Prostate gland (tissue), 2 donors: ENCODE results near the gene WFS1. TPM values are rescaled to one million over a fixed set of nuclear protein-coding genes. Genes with fewer than 3 reads are reported as not detected.

Experiments used
- DNase-seq: peaks from one replicate; pipeline ENCODE4 v3.0.0-alpha.2; 2019; ENCODE audit warnings: low spot score
- H3K27ac ChIP-seq, 2 donors: fragments of 200-600 bp; sonication (generic); 2 replicates each; pipeline ENCODE4 v1.5.1; 2017 to 2019
- H3K27me3 ChIP-seq: fragments of 200-600 bp; sonication (generic); replicated peaks from 2 replicates; pipeline ENCODE4 v1.5.1; 2019; ENCODE audit not compliant: insufficient read depth
- H3K36me3 ChIP-seq, 2 donors: fragments of 200-600 bp; sonication (generic); 1 replicate in 1 of 2; 2 replicates in 1 of 2; pipeline versions ENCODE4 v1.5.1 to v1.8.1; 2017 to 2019
- H3K4me1 ChIP-seq: fragments of 200-600 bp; sonication (generic); replicated peaks from 2 replicates; pipeline ENCODE4 v1.5.1; 2019
- H3K4me3 ChIP-seq, 2 donors: fragments of 200-600 bp; sonication (generic); 2 replicates each; pipeline ENCODE4 v1.5.1; 2017 to 2019
- H3K9me3 ChIP-seq: fragments of 200-600 bp; sonication (generic); 2 replicates; pipeline ENCODE4 v1.5.1; 2017
- POLR2A ChIP-seq: fragments of 450-650 bp; IDR thresholded peaks from one replicate; pipeline ENCODE4 v1.6.1; 2016; ENCODE audit warnings: antibody characterized with exemption, mild to moderate bottlenecking
- POLR2AphosphoS5 ChIP-seq: sonication (generic); formaldehyde crosslinking; IDR thresholded peaks from one replicate; pipeline ENCODE4 v1.6.1; 2017; ENCODE audit warnings: antibody characterized with exemption
- WGBS: methylation state at CpG from one replicate; pipeline ENCODE4 v1.1.5; 2018; 5-methylcytosine and 5-hydroxymethylcytosine counted together
- intact Hi-C: fragments of 100-400 bp; cut with DNase I; formaldehyde crosslinking; loops from one replicate; pipeline ENCODE4 v1.14.2; 2022
- total RNA-seq, 2 donors: library from RNA; depleted of rRNA; stranded (reverse); fragments of >200 nt; gene quantifications; one replicate each; pipeline ENCODE4 v1.1.0, GENCODE V29; 2016
- TF ChIP-seq, protein P1 (sequence below), 4 experiments: fragments of 200-600 bp in 2 of 4; fragments of 450-650 bp in 2 of 4; sonication (generic) in 2 of 4; IDR thresholded peaks; 1 replicate in 3 of 4; 2 replicates in 1 of 4; pipeline ENCODE4 v1.5.1; 2016 to 2019; ENCODE audit warnings: antibody characterized with exemption in 4 of 4, mild to moderate bottlenecking in 2 of 4, moderate library complexity in 2 of 4

WFS1 gene
- total RNA-seq, 2 donors from 2014 or later, result 53.4 to 169 TPM

DNA sequence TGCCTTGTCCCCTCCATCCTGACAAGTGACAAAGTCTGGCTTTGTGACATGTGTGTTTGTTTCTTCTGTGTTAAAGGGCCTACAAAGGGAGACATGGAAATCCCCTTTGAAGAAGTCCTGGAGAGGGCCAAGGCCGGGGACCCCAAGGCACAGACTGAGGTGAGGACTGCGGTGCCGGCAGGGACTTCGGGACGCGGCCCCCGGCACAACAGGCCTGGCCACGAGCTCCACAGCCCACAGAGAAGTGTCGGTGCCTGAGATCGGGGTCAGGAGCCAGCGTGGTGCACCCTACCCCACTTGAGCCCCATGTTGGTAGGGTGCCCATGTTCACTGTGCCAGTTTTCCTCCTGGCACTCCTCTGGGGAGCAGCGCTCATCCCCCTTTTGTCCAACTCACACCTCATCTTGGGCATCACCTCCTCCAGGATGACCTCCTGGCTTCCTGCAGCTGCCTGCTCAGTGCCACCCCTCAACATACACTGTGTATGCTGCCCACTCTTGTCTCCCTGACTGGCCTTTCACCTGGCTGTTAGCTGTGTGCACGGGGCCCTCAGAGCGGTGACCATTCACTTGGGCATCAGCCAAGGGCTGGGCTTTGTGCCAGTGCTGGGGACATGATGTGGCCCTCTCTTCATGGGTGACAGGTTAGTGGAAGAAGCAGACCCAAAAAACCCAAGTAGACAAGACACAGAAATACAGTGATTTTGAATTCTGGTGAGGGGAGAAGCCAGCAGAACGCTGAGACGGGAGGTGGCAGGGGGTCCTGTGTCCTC, 17.6 kb downstream of the WFS1 start:
- no peak for DNase-seq
- Histone ChIP-seq H3K36me3 (peaks cover 0 to 11% of the 10 kb centered on the region in 2 donors), H3K9me3 (no peaks in the 10 kb centered on the region), H3K27me3 (no peaks in the 10 kb centered on the region), H3K4me3 (no peak overlapping the region), H3K4me1 (no peaks in the 10 kb centered on the region), H3K27ac (no peak overlapping the region)
- TF ChIP-seq POLR2A, result no peak
- TF ChIP-seq, protein P1, sequence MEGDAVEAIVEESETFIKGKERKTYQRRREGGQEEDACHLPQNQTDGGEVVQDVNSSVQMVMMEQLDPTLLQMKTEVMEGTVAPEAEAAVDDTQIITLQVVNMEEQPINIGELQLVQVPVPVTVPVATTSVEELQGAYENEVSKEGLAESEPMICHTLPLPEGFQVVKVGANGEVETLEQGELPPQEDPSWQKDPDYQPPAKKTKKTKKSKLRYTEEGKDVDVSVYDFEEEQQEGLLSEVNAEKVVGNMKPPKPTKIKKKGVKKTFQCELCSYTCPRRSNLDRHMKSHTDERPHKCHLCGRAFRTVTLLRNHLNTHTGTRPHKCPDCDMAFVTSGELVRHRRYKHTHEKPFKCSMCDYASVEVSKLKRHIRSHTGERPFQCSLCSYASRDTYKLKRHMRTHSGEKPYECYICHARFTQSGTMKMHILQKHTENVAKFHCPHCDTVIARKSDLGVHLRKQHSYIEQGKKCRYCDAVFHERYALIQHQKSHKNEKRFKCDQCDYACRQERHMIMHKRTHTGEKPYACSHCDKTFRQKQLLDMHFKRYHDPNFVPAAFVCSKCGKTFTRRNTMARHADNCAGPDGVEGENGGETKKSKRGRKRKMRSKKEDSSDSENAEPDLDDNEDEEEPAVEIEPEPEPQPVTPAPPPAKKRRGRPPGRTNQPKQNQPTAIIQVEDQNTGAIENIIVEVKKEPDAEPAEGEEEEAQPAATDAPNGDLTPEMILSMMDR (IDR thresholded peaks at IDR 0.05), result no peak
- no peak for TF ChIP-seq POLR2AphosphoS5
- intact Hi-C loops, result no loop called here
- 97% methylated on average over 16 of the region's 16 CpGs for WGBS

DNA sequence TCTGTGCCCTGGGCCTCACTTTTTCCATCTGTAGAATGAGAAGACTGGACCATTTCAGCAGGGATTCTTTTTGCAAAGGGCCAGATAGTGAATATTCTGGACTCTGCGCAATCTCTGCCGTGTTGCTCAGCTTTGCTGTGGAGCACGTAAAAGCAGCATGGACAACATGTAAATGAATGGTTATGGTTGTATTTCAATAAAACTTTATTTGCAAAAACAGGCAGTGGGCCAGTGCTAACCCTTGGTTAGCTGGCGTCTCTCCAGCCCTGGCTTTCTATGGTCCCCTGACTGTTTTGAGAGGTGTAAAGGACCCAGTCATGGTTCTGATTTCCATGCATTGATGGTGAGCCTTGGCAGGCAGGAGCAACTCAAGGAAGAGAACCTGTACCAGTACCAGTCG, 18.7 kb downstream of the WFS1 start:
- no peak for TF ChIP-seq POLR2A
- TF ChIP-seq POLR2AphosphoS5, result no peak
- no peaks in the 10 kb centered on the region for H3K4me1 ChIP-seq
- H3K4me3 ChIP-seq, result no peak overlapping the region
- no peak for DNase-seq
- peaks cover 0 to 11% of the 10 kb centered on the region in 2 donors for H3K36me3 ChIP-seq
- WGBS, result 98% methylated on average over 5 of the region's 5 CpGs
- intact Hi-C loops, result no loop called here
- H3K9me3 ChIP-seq, result no peaks in the 10 kb centered on the region
- H3K27ac ChIP-seq, result no peak overlapping the region
- no peaks in the 10 kb centered on the region for H3K27me3 ChIP-seq

DNA sequence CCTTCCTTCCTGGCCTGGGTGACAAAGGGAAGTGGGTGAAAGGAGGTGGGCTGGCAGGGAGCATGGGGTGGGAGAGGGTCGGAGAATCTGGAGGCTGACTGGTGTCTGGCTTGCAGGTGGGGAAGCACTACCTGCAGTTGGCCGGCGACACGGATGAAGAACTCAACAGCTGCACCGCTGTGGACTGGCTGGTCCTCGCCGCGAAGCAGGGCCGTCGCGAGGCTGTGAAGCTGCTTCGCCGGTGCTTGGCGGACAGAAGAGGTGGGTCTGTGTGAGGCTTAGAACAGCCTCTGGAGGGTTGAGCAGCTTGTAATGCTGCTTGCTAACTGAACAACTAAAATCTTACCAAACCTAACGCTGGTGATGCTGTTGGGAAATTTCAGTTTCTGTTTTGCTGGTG, 19.2 kb downstream of the WFS1 start:
- Histone ChIP-seq H3K27me3 (no peaks in the 10 kb centered on the region), H3K27ac (no peak overlapping the region), H3K36me3 (peaks cover 0 to 11% of the 10 kb centered on the region in 2 donors), H3K4me1 (no peaks in the 10 kb centered on the region), H3K9me3 (no peaks in the 10 kb centered on the region), H3K4me3 (no peak overlapping the region)
- intact Hi-C loops, result no loop called here
- 94% methylated on average over 15 of the region's 15 CpGs for WGBS
- TF ChIP-seq, protein P1 (IDR thresholded peaks at IDR 0.05), result no peak
- no peak for TF ChIP-seq POLR2AphosphoS5
- TF ChIP-seq POLR2A, result no peak
- no peak for DNase-seq

DNA sequence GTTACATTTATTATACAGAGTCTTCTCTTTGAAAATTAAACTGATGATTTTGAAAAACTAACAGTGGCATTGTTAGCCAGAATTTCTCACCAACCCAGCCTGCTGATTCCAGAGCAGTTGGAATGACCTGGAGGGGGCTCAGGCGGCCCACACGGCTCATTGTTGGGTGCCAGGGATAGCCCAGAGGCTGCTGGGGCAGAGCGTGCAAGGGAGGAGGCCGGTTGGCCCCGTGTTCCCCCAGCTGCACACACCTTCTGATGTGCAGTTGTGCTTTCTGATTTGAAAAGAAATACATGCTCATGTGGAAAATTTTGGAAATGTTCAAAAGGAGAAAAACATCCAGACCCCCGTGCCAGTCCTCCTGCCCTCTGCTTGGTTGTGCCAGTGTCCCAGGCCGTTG, 20.6 kb downstream of the WFS1 start:
- intact Hi-C loops, result no loop called here
- peaks cover 0 to 11% of the 10 kb centered on the region in 2 donors for H3K36me3 ChIP-seq

DNA sequence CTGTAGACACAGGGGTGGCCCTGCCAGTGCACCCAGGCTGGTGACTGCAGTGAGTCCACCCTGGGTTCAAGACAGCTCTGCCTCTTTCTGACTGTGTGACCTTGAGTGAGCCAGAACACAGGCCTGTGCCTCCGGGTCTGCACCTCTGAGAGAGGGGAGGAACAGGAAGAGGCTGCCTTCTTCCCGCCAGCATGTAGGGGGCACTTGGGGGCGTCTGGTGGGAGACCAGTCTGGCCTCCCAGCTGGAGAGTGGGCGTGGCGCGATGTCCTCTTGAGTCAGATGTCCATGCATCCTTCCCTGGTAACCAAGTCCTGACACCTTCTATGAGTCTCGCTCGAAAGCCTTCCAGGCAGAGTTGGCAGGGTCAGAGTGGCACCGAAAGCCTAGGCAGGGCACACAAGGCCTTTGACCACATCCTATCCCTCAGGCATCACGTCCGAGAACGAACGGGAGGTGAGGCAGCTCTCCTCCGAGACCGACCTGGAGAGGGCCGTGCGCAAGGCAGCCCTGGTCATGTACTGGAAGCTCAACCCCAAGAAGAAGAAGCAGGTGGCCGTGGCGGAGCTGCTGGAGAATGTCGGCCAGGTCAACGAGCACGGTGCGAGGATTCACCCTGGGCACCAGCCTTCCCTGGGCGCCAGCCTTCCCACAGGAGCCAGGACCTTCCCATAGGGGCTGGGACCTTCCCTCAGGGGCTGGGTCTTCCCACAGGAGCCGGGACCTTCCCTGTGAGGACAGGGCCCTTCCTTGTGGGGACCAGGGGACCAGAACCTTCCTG, 21.3 kb downstream of the WFS1 start:
- Histone ChIP-seq H3K4me1 (no peaks in the 10 kb centered on the region), H3K36me3 (peaks cover 0 to 11% of the 10 kb centered on the region in 2 donors), H3K4me3 (no peak overlapping the region), H3K27ac (no peak overlapping the region), H3K9me3 (no peaks in the 10 kb centered on the region), H3K27me3 (no peaks in the 10 kb centered on the region)
- intact Hi-C loops, result no loop called here
- no peak for DNase-seq
- TF ChIP-seq, protein P1 (IDR thresholded peaks at IDR 0.05), result no peak
- TF ChIP-seq POLR2A, result no peak
- TF ChIP-seq POLR2AphosphoS5, result no peak
- 89% methylated on average over 24 of the region's 25 CpGs for WGBS

More for the DNA sequence above, 20.6 kb downstream of the WFS1 start:
- Histone ChIP-seq H3K4me3 (no peak overlapping the region), H3K27me3 (no peaks in the 10 kb centered on the region), H3K4me1 (no peaks in the 10 kb centered on the region), H3K9me3 (no peaks in the 10 kb centered on the region), H3K27ac (no peak overlapping the region)
- DNase-seq, result no peak
- TF ChIP-seq, protein P1 (IDR thresholded peaks at IDR 0.05), result no peak
- TF ChIP-seq POLR2AphosphoS5 (no peak), POLR2A (no peak)
- 91% methylated on average over 7 of the region's 7 CpGs for WGBS
